GM12878 (cell line): Measurements from ENCODE around the gene LRRC15. TPM values are rescaled to one million over a fixed set of nuclear protein-coding genes. Genes with fewer than 3 reads are reported as not detected.

Source experiments
- ATAC-seq: fragments of 200-7000 bp; cut with Tn5 transposase; 3 replicates; pipeline ENCODE4 v1.9.1; 2020; ENCODE audit warnings: mild to moderate bottlenecking, moderate library complexity
- BruUV-seq: library from RNA; stranded (reverse); fragments of 400-500 nt; replicated peaks from 2 replicates; lab custom pipeline; 2021; lab: Mats Ljungman, UMichigan
- CTCF ChIA-PET: fragments of 300-600 bp; sonication (Branson Sonifier 250); formaldehyde crosslinking; extraction: SDS; loops from one replicate; lab custom pipeline; 2021; ENCODE audit warnings: inconsistent platforms; lab: Yijun Ruan, JAX
- POLR2A ChIA-PET: fragments of 350-600 bp; formaldehyde crosslinking; extraction: SDS; loops from one replicate; lab custom pipeline; 2021; ENCODE audit warnings: inconsistent platforms; lab: Charles Lee
- RAD21 ChIA-PET: fragments of 300-600 bp; sonication (Branson Sonifier 250); formaldehyde crosslinking; loops from one replicate; lab custom pipeline; 2023; ENCODE audit warnings: antibody characterized with exemption; ENCODE audit not compliant: unreplicated experiment; lab: Charles Lee
- SMC1A ChIA-PET: fragments of 300-600 bp; sonication (Branson Sonifier 250); formaldehyde crosslinking; loops from one replicate; lab custom pipeline; 2023; ENCODE audit not compliant: unreplicated experiment, uncharacterized antibody; lab: Charles Lee
- DNase-seq: peaks from one replicate; pipeline ENCODE4 v3.0.0-alpha.2; 2011; ENCODE audit warnings: low read depth, low spot score
- FAIRE-seq: peaks from 3 replicates; lab custom pipeline; 2011; peaks lifted over from hg19 to GRCh38; lab: Jason Lieb, UNC
- H2AFZ ChIP-seq: 2 replicates; pipeline ENCODE4 v1.6.0; 2011; ENCODE audit warnings: low read depth, low read length, control low read depth; ENCODE audit not compliant: control insufficient read depth
- H3K27ac ChIP-seq: 2 replicates; pipeline ENCODE4 v1.5.1; 2011; ENCODE audit warnings: control low read depth; ENCODE audit not compliant: control insufficient read depth, insufficient read depth
- H3K27me3 ChIP-seq, 2 experiments: replicated peaks in 1 of 2; 2 replicates each; pipeline versions ENCODE4 v1.6.0 to v1.6.1; 2011; ENCODE audit warnings: low read length in 1 of 2; ENCODE audit not compliant: control insufficient read depth in 2 of 2, insufficient read depth in 2 of 2
- H3K36me3 ChIP-seq, 2 experiments: 2 replicates each; pipeline ENCODE4 v1.5.1; 2011; ENCODE audit warnings: low read length in 1 of 2; ENCODE audit not compliant: control insufficient read depth in 2 of 2, insufficient read depth in 2 of 2
- H3K4me1 ChIP-seq: 2 replicates; pipeline ENCODE4 v1.6.1; 2011; ENCODE audit warnings: mild to moderate bottlenecking, low read length, moderate library complexity, mixed read lengths; ENCODE audit not compliant: control insufficient read depth, insufficient read depth
- H3K4me2 ChIP-seq: 2 replicates; pipeline ENCODE4 v1.6.0; 2011; ENCODE audit warnings: control low read depth; ENCODE audit not compliant: control insufficient read depth, insufficient read depth
- H3K4me3 ChIP-seq: fragments of 200-600 bp; sonication (generic); 2 replicates; pipeline ENCODE4 v1.5.1; 2016
- H3K79me2 ChIP-seq: 2 replicates; pipeline ENCODE4 v1.6.0; 2011; ENCODE audit warnings: low read length; ENCODE audit not compliant: control insufficient read depth, insufficient read depth
- H3K9ac ChIP-seq: 2 replicates; pipeline ENCODE4 v1.8.0; 2011; ENCODE audit warnings: low read length, control low read depth, mixed read lengths; ENCODE audit not compliant: control insufficient read depth, insufficient read depth
- H3K9me3 ChIP-seq: replicated peaks from 3 replicates; pipeline ENCODE4 v1.5.1; 2011; ENCODE audit warnings: mild to moderate bottlenecking, low read length; ENCODE audit not compliant: control insufficient read depth, insufficient read depth
- H4K20me1 ChIP-seq: 2 replicates; pipeline ENCODE4 v1.6.0; 2011; ENCODE audit not compliant: control insufficient read depth, insufficient read depth
- EED ChIP-seq: sonication (generic); IDR thresholded peaks from 2 replicates; pipeline ENCODE4 v1.6.1; 2016; ENCODE audit warnings: antibody characterized with exemption, low read depth
- HSF1 ChIP-seq: fragments of 150-350 bp; IDR thresholded peaks from 2 replicates; pipeline ENCODE4 v1.6.1; 2014; ENCODE audit warnings: mild to moderate bottlenecking, low read depth, low read length
- KLF5 ChIP-seq: fragments of 450-650 bp; IDR thresholded peaks from 2 replicates; pipeline ENCODE4 v1.6.1; 2014; ENCODE audit warnings: mild to moderate bottlenecking; ENCODE audit not compliant: partially characterized antibody
- MEF2B ChIP-seq: fragments of 450-650 bp; IDR thresholded peaks from 2 replicates; pipeline ENCODE4 v1.6.1; 2018; ENCODE audit warnings: mild to moderate bottlenecking, moderate library complexity; ENCODE audit not compliant: partially characterized antibody, poor library complexity, severe bottlenecking
- RCOR1 ChIP-seq: conservative IDR thresholded peaks from 2 replicates; pipeline ENCODE4 v1.6.1; 2012; ENCODE audit warnings: low read depth, low read length, improper control_type of control experiment
- TCF7 ChIP-seq: IDR thresholded peaks from 2 replicates; pipeline ENCODE4 v1.6.1; 2014; ENCODE audit warnings: antibody characterized with exemption, borderline replicate concordance
- WGBS: methylation state at CpG from one replicate; pipeline ENCODE4 v1.1.6; 2016; ENCODE audit warnings: low lambda C conversion rate; ENCODE audit not compliant: insufficient replicate concordance, insufficient coverage; ENCODE audit errors: missing lambda C conversion rate; 5-methylcytosine and 5-hydroxymethylcytosine counted together
- in situ Hi-C: fragments of 300-500 bp; cut with MboI; formaldehyde crosslinking; loops from 9 replicates; pipeline ENCODE4 v1.14.3; 2018; ENCODE audit warnings: mixed read lengths
- intact Hi-C: fragments of 100-400 bp; cut with micrococcal nuclease; formaldehyde crosslinking; loops from one replicate; pipeline ENCODE4 v1.14.2; 2022; ENCODE audit not compliant: unreplicated experiment
- polyA plus RNA-seq, 11 experiments: library from polyadenylated mRNA; depleted of rRNA in 4 of 11; unstranded in 6 of 11; stranded (reverse) in 5 of 11; fragments of >200 nt; fragmentation: Nextera tagmentation in 4 of 11; fragmentation: Illumina TruSeq in 1 of 11; extraction: Ambion mirVana in 4 of 11; extraction: Trizol in 1 of 11; gene quantifications; 1 replicate in 1 of 11; 2 replicates in 10 of 11; pipeline versions ENCODE4 v1.2.1 to v1.2.3, GENCODE V29; 2011 to 2016; ENCODE audit warnings: inconsistent platforms in 2 of 11, missing spikeins in 2 of 11, low read depth in 1 of 11
- total RNA-seq, 4 experiments: library from RNA; depleted of rRNA in 3 of 4; stranded (reverse); fragments of >200 nt in 3 of 4; fragmentation: Illumina TruSeq in 1 of 4; extraction: Trizol in 1 of 4; gene quantifications; 2 replicates each; pipeline versions ENCODE4 v1.2.1 to v1.2.3, GENCODE V29; 2013 to 2021

LRRC15 gene
- total and polyA plus RNA-seq, 10 of the 15 experiments (the other 5 are each of a cell fraction or from before 2014, with no cell fraction given): not detected

GRCh38 chr3:194357681-194358080, 11.9 kb downstream of the LRRC15 start:
- ChIA-PET SMC1A (no interaction called here), POLR2A (no interaction called here), RAD21 (no interaction called here), CTCF (interaction anchor here (3.9 kb wide), 1 partner anchor 14 kb away, joined by 18 read pairs; no protein-coding TSS in a partner anchor)
- peaks cover 0 to 3% of the 10 kb centered on the region in 2 experiments; a peak in 2 of 4 replicates for H3K27me3 ChIP-seq
- H2AFZ ChIP-seq: no peak overlapping the region
- no peak overlapping the region for H3K27ac ChIP-seq
- DNase-seq (no peak), FAIRE-seq (no peak), ATAC-seq (no peak)
- 60% methylated on average over 11 of the region's 11 CpGs for WGBS
- TF ChIP-seq MEF2B (no peak), EED (no peak), HSF1 (no peak), TCF7 (no peak), RCOR1 (no peak), KLF5 (no peak)
- no peaks in the 10 kb centered on the region for H4K20me1 ChIP-seq
- H3K36me3 ChIP-seq: no peaks in the 10 kb centered on the region
- intact Hi-C loops: no loop called here
- no peaks in the 10 kb centered on the region for H3K9me3 ChIP-seq
- no peak overlapping the region for H3K9ac ChIP-seq
- in situ Hi-C loops: no loop called here
- no peaks in the 10 kb centered on the region for H3K79me2 ChIP-seq
- H3K4me3 ChIP-seq: no peak overlapping the region
- no TSS peak for BruUV-seq
- no peaks in the 10 kb centered on the region for H3K4me1 ChIP-seq
- no peak overlapping the region for H3K4me2 ChIP-seq
